NCI-H146 (cell line): ENCODE measurements around the gene CGB7.

ENCODE experiments used
- DNase-seq: peaks from one replicate; lab custom pipeline; 2025; lab: John Stamatoyannopoulos, UW

The CGB7 gene

DNA sequence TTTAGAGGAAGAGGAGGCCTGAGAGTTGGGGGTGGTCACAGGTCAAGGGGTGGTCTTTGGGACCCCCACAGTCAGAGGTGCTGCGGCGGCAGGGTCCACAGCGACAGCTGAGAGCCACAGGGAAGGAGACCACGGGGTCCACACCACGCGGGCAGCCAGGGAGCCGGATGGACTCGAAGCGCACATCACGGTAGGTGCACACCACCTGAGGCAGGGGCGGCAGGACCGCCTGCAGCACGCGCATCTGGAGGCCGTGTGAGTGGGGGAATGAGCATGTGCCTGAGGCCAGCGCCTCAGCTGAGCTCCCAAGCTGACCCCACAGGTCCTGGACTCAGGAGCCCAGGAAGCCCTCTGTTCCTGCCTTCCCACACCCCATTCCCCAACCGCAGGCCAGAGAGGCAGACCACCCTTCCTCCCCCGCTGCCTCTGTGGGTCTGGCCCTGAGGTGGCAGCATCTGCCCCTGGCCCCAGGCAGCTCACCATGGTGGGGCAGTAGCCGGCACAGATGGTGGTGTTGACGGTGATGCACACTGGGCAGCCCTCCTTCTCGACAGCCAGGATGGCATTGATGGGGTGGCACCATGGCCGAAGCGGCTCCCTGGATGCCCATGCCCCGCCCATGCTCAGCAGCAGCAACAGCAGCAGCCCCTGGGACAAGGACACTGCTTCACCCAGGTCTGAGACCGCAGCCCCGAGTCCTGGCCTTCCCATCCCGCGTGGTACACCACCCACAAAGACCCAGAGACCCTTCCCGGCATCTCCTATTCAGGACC lies 41.3 kb downstream of the CGB7 start:
- no peak for DNase-seq

DNA sequence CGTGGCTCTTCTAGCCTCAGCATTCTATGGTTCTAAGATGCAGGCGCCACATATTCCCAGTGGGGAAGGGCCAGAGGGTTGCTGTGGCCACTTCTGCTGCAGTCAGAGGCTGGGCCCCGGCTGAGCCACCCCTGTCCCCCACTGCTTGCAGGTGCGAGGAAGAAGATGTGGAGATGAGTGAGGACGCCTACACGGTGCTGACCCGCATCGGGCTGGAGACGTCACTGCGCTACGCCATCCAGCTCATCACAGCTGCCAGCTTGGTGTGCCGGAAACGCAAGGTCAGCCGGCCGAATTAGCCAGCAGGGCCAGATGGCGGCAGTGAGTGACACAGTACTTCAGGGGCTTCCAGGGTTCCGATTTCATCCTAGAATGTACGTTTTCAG lies 42.7 kb downstream of the CGB7 start:
- DNase-seq: no peak

DNA sequence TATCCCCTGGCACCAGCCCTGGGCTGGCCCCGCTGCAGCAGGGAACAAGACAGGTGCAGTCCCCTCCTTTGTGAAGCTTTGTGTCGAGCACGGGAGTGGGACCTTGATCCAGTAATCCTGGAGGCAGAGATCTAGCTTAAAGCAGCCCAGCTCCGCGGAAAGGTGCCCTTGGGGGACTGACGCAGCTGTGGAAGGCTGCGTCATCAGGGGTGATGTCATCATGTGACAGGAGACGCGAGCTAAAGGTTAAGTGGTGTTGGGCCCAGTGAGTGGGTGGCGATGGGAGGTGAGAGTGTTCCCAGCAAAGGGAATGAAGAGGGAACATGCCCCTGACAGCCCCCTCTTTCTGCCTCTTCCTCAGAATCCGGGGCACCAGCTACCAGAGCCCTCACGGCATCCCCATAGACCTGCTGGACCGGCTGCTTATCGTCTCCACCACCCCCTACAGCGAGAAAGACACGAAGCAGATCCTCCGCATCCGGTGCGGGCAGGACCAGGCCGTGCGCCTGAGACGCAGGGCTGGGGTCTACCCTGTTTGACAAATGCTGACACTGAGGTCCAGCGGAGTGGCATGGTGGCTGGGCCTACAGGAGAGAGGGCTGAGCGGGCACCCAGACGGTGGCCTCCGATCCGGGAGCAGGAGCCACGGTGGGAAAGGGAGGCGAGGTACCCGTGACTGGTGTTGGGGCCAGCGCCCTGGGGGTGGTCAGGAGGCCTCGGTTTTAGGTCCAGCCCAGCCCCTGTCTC lies 43.3 kb downstream of the CGB7 start:
- no peak for DNase-seq

DNA sequence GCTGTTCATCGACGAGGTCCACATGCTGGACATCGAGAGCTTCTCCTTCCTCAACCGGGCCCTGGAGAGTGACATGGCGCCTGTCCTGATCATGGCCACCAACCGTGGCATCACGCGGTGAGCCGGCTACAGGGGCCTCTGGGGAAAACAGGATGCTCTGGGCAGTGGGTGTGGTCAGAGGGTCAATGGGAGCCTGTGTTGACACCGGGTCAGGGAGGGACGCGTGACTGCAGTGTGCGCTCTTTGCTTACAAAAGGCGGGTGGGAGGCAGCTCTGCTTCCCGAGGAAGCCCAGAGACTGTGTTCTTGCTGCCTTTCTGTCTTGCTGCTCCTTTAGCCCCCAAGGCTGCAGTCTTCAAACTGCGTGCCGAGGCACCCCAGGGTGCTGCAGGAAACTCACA lies 46.4 kb downstream of the CGB7 start:
- no peak for DNase-seq

DNA sequence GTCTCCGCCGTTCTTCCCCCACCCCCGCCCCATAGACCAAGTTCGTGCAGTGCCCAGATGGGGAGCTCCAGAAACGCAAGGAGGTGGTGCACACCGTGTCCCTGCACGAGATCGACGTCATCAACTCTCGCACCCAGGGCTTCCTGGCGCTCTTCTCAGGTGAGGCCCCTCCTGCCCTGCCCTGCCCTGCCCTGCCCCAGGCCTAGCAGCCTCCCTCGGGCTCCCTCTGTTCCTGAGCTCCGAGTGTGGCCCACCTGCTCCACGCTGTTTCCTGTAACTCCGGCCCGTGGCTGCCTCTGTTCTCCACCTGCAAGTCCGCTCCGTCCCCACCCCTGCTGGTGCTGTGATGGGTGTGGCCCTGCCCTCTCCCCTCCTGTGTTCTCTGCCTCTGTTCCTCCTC lies 47.1 kb downstream of the CGB7 start:
- no peak for DNase-seq

DNA sequence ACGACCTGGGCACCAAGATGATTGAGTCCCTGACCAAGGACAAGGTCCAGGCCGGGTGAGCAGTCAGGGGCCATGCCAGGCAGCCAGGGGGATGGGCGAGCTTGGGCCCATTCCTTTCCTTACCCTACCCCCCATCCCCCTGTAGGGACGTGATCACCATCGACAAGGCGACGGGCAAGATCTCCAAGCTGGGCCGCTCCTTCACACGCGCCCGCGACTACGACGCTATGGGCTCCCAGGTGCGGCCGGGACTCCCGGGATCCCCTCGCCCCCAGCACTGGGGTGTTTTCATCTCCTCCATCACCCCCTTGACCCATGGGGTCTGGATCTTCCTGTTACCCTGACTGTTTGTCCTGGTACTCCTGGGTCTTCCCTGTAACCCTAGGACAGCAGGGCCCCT lies 47.7 kb downstream of the CGB7 start:
- DNase-seq: no peak

DNA sequence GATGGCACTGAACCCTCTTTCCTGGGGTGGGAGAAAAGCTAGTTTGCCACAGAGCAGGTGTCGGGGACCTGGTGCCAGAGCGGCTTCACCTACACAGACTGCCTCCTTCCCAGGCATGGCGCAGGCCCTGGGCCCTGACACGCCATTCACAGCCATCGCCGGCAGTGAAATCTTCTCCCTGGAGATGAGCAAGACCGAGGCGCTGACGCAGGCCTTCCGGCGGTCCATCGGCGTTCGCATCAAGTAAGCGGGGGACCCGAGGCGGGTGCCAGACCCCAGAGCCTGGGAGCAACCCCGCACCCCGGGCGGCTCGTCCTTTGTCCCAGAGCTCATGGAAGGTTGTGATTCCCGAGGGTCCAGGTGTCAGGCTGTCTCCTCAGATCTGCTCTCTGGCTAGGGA lies 50.6 kb downstream of the CGB7 start:
- no peak for DNase-seq

DNA sequence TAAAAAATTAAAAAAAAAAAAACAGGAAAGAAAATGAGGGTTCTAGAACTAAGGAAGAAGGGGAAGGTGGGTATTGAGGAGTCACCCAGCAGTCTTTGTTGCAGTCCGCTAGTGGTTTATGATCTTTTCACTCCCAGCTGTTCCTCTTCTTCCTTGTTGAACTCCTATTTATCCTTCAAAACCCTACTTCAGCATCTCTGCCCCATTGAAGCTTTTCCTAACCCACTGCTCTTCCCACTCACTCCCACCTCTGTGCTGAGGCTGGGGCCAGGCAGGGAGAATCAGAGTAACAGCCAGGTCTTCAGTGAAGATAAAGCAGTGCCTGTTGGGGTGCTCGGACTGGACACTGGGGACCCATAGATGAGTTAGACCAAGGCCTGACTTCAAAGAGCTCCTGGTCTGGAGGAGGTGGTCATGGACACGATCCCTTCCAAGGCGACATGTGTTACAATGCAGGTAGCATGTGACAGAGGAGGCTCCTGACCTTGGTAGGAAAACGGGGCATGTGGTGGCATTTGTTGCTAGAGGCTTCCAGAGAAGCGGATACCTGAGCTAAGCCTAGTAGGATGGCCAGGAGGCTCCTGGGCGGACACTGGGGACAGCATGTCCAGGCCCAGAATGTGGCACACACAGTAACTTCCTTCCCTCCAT lies 52.5 kb downstream of the CGB7 start:
- no peak for DNase-seq
